Liver (tissue), 9 donors: Measurements from ENCODE around the gene FLNA. TPM values are rescaled to one million over a fixed set of nuclear protein-coding genes. Genes with fewer than 3 reads are reported as not detected.
A peak's percentile ranks its signal among the peaks of the same experiment; 100 is the strongest.

Experiments used
- DNase-seq: peaks from one replicate; pipeline ENCODE4 v3.0.0-alpha.2; 2017; ENCODE audit warnings: low spot score
- H3K27ac ChIP-seq, 2 donors: one replicate each; pipeline ENCODE4 v1.7.0; 2013; ENCODE audit warnings: inconsistent platforms in 2 of 2, low read length in 2 of 2, control low read depth in 1 of 2, low read depth in 1 of 2, mild to moderate bottlenecking in 1 of 2
- H3K27me3 ChIP-seq, 4 donors: one replicate each; pipeline versions ENCODE4 v1.6.1 to v1.7.0; 2013; ENCODE audit warnings: low read length in 3 of 4, inconsistent platforms in 1 of 4, mild to moderate bottlenecking in 1 of 4, moderate library complexity in 1 of 4; ENCODE audit not compliant: control insufficient read depth in 4 of 4, insufficient read depth in 4 of 4
- H3K36me3 ChIP-seq, 4 donors: one replicate each; pipeline versions ENCODE4 v1.6.1 to v1.7.0; 2013; ENCODE audit warnings: low read length in 3 of 4, mild to moderate bottlenecking in 3 of 4, low read depth in 1 of 4, moderate library complexity in 1 of 4; ENCODE audit not compliant: control insufficient read depth in 4 of 4, insufficient read depth in 3 of 4
- H3K4me1 ChIP-seq, 4 donors: one replicate each; pipeline versions ENCODE4 v1.6.1 to v1.7.0; 2013; ENCODE audit warnings: low read length in 3 of 4, mild to moderate bottlenecking in 3 of 4, moderate library complexity in 1 of 4; ENCODE audit not compliant: control insufficient read depth in 4 of 4, insufficient read depth in 4 of 4
- H3K4me3 ChIP-seq, 3 donors: one replicate each; pipeline versions ENCODE4 v1.6.1 to v1.7.0; 2013; ENCODE audit warnings: low read length in 3 of 3, control low read depth in 1 of 3, low read depth in 1 of 3, mild to moderate bottlenecking in 1 of 3
- H3K9ac ChIP-seq, 2 donors: one replicate each; pipeline ENCODE4 v1.7.0; 2013; ENCODE audit warnings: low read length in 2 of 2, mild to moderate bottlenecking in 2 of 2, moderate library complexity in 2 of 2, control low read depth in 1 of 2, low read depth in 1 of 2
- H3K9me3 ChIP-seq, 4 donors: one replicate each; pipeline versions ENCODE4 v1.6.1 to v1.7.0; 2013; ENCODE audit warnings: low read length in 3 of 4; ENCODE audit not compliant: control insufficient read depth in 4 of 4
- CTCF ChIP-seq: fragments of 150-350 bp; IDR thresholded peaks from 2 replicates; pipeline ENCODE4 v1.5.1; 2017; ENCODE audit warnings: improper control_type of control experiment, low read depth, low read length; ENCODE audit not compliant: missing input control
- EGR1 ChIP-seq, 2 donors: IDR thresholded peaks; 2 replicates each; pipeline ENCODE4 v1.6.1; 2016 to 2018; ENCODE audit warnings: antibody characterized with exemption in 2 of 2, low read depth in 2 of 2
- FOXA1 ChIP-seq: IDR thresholded peaks from 2 replicates; pipeline ENCODE4 v1.6.1; 2016; ENCODE audit warnings: antibody characterized with exemption
- FOXA2 ChIP-seq: IDR thresholded peaks from 2 replicates; pipeline ENCODE4 v1.6.1; 2016; ENCODE audit warnings: antibody characterized with exemption
- GABPA ChIP-seq, 2 donors: IDR thresholded peaks in 1 of 2; conservative IDR thresholded peaks in 1 of 2; 2 replicates each; pipeline ENCODE4 v1.6.1; 2016; ENCODE audit warnings: antibody characterized with exemption in 2 of 2, mild to moderate bottlenecking in 1 of 2, moderate library complexity in 1 of 2
- HNF4A ChIP-seq, 2 donors: conservative IDR thresholded peaks; 2 replicates each; pipeline ENCODE4 v1.6.1; 2016; ENCODE audit warnings: antibody characterized with exemption in 2 of 2, mild to moderate bottlenecking in 2 of 2
- HNF4G ChIP-seq: IDR thresholded peaks from 2 replicates; pipeline ENCODE4 v1.6.1; 2016; ENCODE audit warnings: antibody characterized with exemption
- JUND ChIP-seq, 2 donors: IDR thresholded peaks; 2 replicates each; pipeline ENCODE4 v1.6.1; 2016; ENCODE audit warnings: antibody characterized with exemption in 2 of 2
- MAX ChIP-seq: IDR thresholded peaks from 2 replicates; pipeline ENCODE4 v1.6.1; 2016; ENCODE audit warnings: antibody characterized with exemption
- NR2F2 ChIP-seq: IDR thresholded peaks from 2 replicates; pipeline ENCODE4 v1.6.1; 2016; ENCODE audit warnings: antibody characterized with exemption
- RAD21 ChIP-seq, 2 donors: IDR thresholded peaks; 2 replicates each; pipeline ENCODE4 v1.6.1; 2016; ENCODE audit warnings: antibody characterized with exemption in 2 of 2, mild to moderate bottlenecking in 2 of 2
- RXRA ChIP-seq, 2 donors: IDR thresholded peaks; 2 replicates each; pipeline ENCODE4 v1.6.1; 2017 to 2018; ENCODE audit warnings: antibody characterized with exemption in 2 of 2, mild to moderate bottlenecking in 1 of 2
- SP1 ChIP-seq: IDR thresholded peaks from 2 replicates; pipeline ENCODE4 v1.6.1; 2018; ENCODE audit warnings: antibody characterized with exemption, mild to moderate bottlenecking
- TAF1 ChIP-seq: conservative IDR thresholded peaks from 2 replicates; pipeline ENCODE4 v1.6.1; 2016; ENCODE audit warnings: antibody characterized with exemption, mild to moderate bottlenecking
- YY1 ChIP-seq: IDR thresholded peaks from 2 replicates; pipeline ENCODE4 v1.6.1; 2016; ENCODE audit warnings: antibody characterized with exemption, mild to moderate bottlenecking
- ZBTB33 ChIP-seq: IDR thresholded peaks from 2 replicates; pipeline ENCODE4 v1.6.1; 2016; ENCODE audit warnings: antibody characterized with exemption
- WGBS: extraction: QIAGEN DNeasy Blood & Tissue Kit; methylation state at CpG from one replicate; pipeline ENCODE4 v1.1.7; 2013; 5-methylcytosine and 5-hydroxymethylcytosine counted together
- polyA plus RNA-seq, 2 donors: library from polyadenylated mRNA; stranded (reverse) in 1 of 2; unstranded in 1 of 2; fragments of 200-250 nt in 1 of 2; fragments of >200 nt in 1 of 2; fragmentation: Nextera tagmentation in 1 of 2; extraction: Ambion mirVana in 1 of 2; gene quantifications; one replicate each; pipeline versions ENCODE4 v1.2.1 to v1.2.3, GENCODE V29; 2013 to 2015
- total RNA-seq, 2 donors: library from RNA; depleted of rRNA; stranded (reverse); fragments of >200 nt; gene quantifications; one replicate each; pipeline ENCODE4 v1.2.3, GENCODE V29; 2014
- TF ChIP-seq, protein P1 (sequence below): IDR thresholded peaks from 2 replicates; pipeline ENCODE4 v1.6.1; 2016; ENCODE audit warnings: antibody characterized with exemption
- TF ChIP-seq, protein P2 (sequence below): IDR thresholded peaks from 2 replicates; pipeline ENCODE4 v1.6.1; 2016; ENCODE audit warnings: antibody characterized with exemption, mild to moderate bottlenecking
- donor health status: healthy.
- donor health status: healthy.
- donor health status: healthy.
- donor health status: healthy.
- donor health status: healthy.

FLNA gene
- total and polyA plus RNA-seq, 4 donors = 23.4 to 152 (median 118) TPM

GRCh38 chrX:154372612-154373022 lies 1.8 kb downstream of the FLNA start:
- Histone ChIP-seq H3K27me3 (no peaks in the 10 kb centered on the region), H3K9ac (no peak overlapping the region)
- no peak for DNase-seq

More at GRCh38 chrX:154372612-154373022, 1.8 kb downstream of the FLNA start:
- Histone ChIP-seq H3K4me3 (peak overlapping the region in 1 of 3 donors; percentile 39), H3K4me1 (peaks cover 8 to 21% (median 11%) of the 10 kb centered on the region in 4 donors), H3K36me3 (no peaks in the 10 kb centered on the region), H3K9me3 (no peaks in the 10 kb centered on the region), H3K27ac (no peak overlapping the region)
- 50% methylated on average over 5 of the region's 5 CpGs for WGBS
- no peak for TF ChIP-seq MAX
- TF ChIP-seq FOXA1 = no peak
- TF ChIP-seq HNF4G = no peak
- no peak for TF ChIP-seq ZBTB33
- TF ChIP-seq, protein P1, sequence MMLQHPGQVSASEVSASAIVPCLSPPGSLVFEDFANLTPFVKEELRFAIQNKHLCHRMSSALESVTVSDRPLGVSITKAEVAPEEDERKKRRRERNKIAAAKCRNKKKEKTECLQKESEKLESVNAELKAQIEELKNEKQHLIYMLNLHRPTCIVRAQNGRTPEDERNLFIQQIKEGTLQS = no peak
- no peak for TF ChIP-seq HNF4A (conservative IDR thresholded peaks at IDR 0.05)
- TF ChIP-seq GABPA (IDR thresholded peaks at IDR 0.05 in 1 of 2, conservative IDR thresholded peaks at IDR 0.05 in 1 of 2) = no peak
- TF ChIP-seq SP1 = no peak
- TF ChIP-seq EGR1 (IDR thresholded peaks at IDR 0.05; ENCODE audit: low read depth in 2 of 2) = no peak
- no peak for TF ChIP-seq YY1
- TF ChIP-seq, protein P2, sequence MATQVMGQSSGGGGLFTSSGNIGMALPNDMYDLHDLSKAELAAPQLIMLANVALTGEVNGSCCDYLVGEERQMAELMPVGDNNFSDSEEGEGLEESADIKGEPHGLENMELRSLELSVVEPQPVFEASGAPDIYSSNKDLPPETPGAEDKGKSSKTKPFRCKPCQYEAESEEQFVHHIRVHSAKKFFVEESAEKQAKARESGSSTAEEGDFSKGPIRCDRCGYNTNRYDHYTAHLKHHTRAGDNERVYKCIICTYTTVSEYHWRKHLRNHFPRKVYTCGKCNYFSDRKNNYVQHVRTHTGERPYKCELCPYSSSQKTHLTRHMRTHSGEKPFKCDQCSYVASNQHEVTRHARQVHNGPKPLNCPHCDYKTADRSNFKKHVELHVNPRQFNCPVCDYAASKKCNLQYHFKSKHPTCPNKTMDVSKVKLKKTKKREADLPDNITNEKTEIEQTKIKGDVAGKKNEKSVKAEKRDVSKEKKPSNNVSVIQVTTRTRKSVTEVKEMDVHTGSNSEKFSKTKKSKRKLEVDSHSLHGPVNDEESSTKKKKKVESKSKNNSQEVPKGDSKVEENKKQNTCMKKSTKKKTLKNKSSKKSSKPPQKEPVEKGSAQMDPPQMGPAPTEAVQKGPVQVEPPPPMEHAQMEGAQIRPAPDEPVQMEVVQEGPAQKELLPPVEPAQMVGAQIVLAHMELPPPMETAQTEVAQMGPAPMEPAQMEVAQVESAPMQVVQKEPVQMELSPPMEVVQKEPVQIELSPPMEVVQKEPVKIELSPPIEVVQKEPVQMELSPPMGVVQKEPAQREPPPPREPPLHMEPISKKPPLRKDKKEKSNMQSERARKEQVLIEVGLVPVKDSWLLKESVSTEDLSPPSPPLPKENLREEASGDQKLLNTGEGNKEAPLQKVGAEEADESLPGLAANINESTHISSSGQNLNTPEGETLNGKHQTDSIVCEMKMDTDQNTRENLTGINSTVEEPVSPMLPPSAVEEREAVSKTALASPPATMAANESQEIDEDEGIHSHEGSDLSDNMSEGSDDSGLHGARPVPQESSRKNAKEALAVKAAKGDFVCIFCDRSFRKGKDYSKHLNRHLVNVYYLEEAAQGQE = no peak
- no peak for TF ChIP-seq JUND (IDR thresholded peaks at IDR 0.05)
- TF ChIP-seq FOXA2 = no peak
- no peak for TF ChIP-seq NR2F2
- no peak for TF ChIP-seq CTCF
- TF ChIP-seq RAD21 (IDR thresholded peaks at IDR 0.05) = no peak
- no peak for TF ChIP-seq RXRA (IDR thresholded peaks at IDR 0.05)
- no peak for TF ChIP-seq TAF1
